Activated gamma-delta T cell treated with anti-CD3 and anti-CD28 coated beads, Interleukin-2, amount 50 U/mL, for 16 hours (primary cell): ENCODE measurements around the gene RRBP1.

Experiments used
- DNase-seq: peaks from one replicate; pipeline ENCODE4 v3.0.0-alpha.2; 2020; ENCODE audit warnings: low read depth

RRBP1 gene

GRCh38 chr20:17683218-17684076 lies 1.4 kb upstream of the RRBP1 start:
- no peak for DNase-seq

- DNase-seq: no peak
Measured at GRCh38 chr20:17682889-17683198, 802 bp upstream of the RRBP1 start.

- no peak for DNase-seq
Measured at GRCh38 chr20:17681726-17682102, 328 bp downstream of the RRBP1 start.

GRCh38 chr20:17680836-17681725 lies 961 bp downstream of the RRBP1 start:
- DNase-seq: peak; percentile 70

- DNase-seq: no peak
Measured at GRCh38 chr20:17679941-17680835, 1.9 kb downstream of the RRBP1 start.

- DNase-seq: no peak
Measured at GRCh38 chr20:17678886-17679285, 3.2 kb downstream of the RRBP1 start.

GRCh38 chr20:17678295-17678694 lies 3.7 kb downstream of the RRBP1 start:
- DNase-seq: no peak

GRCh38 chr20:17676942-17677341 lies 5.1 kb downstream of the RRBP1 start:
- no peak for DNase-seq

- no peak for DNase-seq
Measured at GRCh38 chr20:17676378-17676759, 5.7 kb downstream of the RRBP1 start.

- DNase-seq: no peak
Measured at GRCh38 chr20:17675519-17676377, 6.3 kb downstream of the RRBP1 start.

GRCh38 chr20:17674722-17675518 lies 7.1 kb downstream of the RRBP1 start:
- no peak for DNase-seq

- DNase-seq: no peak
Measured at GRCh38 chr20:17673084-17673483, 9.0 kb downstream of the RRBP1 start.

GRCh38 chr20:17671565-17671964 lies 10.5 kb downstream of the RRBP1 start:
- DNase-seq: no peak

- no peak for DNase-seq
Measured at GRCh38 chr20:17671011-17671410, 11.0 kb downstream of the RRBP1 start.

GRCh38 chr20:17669306-17669931 lies 12.6 kb downstream of the RRBP1 start:
- no peak for DNase-seq

- no peak for DNase-seq
Measured at GRCh38 chr20:17668432-17668831, 13.6 kb downstream of the RRBP1 start.

GRCh38 chr20:17667445-17667844 lies 14.6 kb downstream of the RRBP1 start:
- DNase-seq: no peak

GRCh38 chr20:17666481-17666880 lies 15.6 kb downstream of the RRBP1 start:
- DNase-seq: no peak

GRCh38 chr20:17665756-17666155 lies 16.3 kb downstream of the RRBP1 start:
- DNase-seq: no peak

- no peak for DNase-seq
Measured at GRCh38 chr20:17664025-17664633, 17.9 kb downstream of the RRBP1 start.
